ENCODE results near the gene TPSAB1.

DNA sequence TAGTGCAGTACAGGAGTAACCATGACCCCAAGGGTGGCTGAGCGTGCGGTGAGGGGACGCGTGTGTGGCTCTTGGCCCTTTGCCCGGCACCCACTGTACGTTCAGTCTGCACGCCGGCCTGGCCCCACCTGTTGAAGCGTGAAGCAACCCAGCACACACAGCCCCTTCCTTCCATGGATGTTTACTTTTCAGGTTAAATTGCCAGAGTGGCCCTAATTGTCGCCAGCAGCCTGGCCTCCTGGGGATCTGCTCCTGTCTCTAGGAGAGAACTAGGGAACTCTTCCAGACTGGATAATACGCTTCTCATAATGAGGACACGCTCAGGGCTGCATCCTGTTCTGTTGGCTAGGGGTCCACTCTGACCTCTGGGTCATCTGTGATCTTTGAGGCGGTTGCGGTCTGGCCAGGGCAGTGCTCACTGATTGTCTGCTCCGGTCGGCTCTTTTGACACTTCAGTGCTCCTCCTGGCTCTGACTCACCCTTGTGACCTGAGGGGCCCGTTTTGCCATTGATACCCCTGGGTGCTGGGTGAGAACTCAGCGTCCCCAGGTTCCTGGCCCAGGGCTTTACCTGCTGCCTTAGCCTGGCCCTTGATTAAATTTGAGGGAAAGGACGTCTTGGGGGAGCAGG is 43.2 kb upstream of the TPSAB1 start:
- TF ChIP-seq, protein P1, sequence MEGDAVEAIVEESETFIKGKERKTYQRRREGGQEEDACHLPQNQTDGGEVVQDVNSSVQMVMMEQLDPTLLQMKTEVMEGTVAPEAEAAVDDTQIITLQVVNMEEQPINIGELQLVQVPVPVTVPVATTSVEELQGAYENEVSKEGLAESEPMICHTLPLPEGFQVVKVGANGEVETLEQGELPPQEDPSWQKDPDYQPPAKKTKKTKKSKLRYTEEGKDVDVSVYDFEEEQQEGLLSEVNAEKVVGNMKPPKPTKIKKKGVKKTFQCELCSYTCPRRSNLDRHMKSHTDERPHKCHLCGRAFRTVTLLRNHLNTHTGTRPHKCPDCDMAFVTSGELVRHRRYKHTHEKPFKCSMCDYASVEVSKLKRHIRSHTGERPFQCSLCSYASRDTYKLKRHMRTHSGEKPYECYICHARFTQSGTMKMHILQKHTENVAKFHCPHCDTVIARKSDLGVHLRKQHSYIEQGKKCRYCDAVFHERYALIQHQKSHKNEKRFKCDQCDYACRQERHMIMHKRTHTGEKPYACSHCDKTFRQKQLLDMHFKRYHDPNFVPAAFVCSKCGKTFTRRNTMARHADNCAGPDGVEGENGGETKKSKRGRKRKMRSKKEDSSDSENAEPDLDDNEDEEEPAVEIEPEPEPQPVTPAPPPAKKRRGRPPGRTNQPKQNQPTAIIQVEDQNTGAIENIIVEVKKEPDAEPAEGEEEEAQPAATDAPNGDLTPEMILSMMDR (IDR thresholded peaks at IDR 0.05; ENCODE audit: insufficient read depth, low read depth, low read length), result no peak
- no peak for TF ChIP-seq EZH2 (IDR thresholded peaks at IDR 0.05; ENCODE audit: insufficient read depth, low read length)
